Mammary epithelial cell (primary cell): ENCODE results near the gene SNRNP40.
"Not testable (repeated sequence)": the region's sequence is repeated elsewhere in the genome, so short reads cannot be mapped to it uniquely, and the experiment has no call there.

Experiments
- EZH2 ChIP-seq: IDR thresholded peaks from 2 replicates; pipeline ENCODE4 v1.6.1; 2012; ENCODE audit warnings: low read length, inconsistent platforms, borderline replicate concordance
- TF ChIP-seq, protein P1 (sequence below), 2 donors: IDR thresholded peaks in 1 of 2; conservative IDR thresholded peaks in 1 of 2; 2 replicates each; pipeline ENCODE4 v1.5.1; 2011 to 2012; ENCODE audit warnings: inconsistent platforms in 2 of 2, low read length in 2 of 2, mild to moderate bottlenecking in 2 of 2, control low read depth in 1 of 2, low read depth in 1 of 2; ENCODE audit not compliant: insufficient read depth in 1 of 2; ENCODE audit errors: extremely low read depth in 1 of 2

DNA sequence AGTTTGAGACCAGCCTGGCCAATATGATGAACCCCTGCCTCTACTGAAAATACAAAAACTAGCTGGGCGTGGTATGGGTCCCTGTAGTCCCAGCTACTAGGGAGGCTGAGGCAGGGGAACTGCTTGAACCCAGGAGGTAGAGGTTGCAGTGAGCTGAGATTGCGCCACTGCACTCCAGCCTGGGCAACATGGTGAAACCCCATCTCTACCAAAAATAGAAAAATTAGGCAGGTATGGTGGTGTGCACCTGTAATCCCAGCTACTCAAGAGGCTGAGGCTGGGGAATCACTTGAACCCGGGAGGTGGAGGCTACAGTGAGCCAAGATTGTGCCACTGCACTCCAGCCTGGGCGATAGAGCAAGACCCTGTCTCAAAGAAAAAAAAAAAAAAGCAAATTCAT is 8.8 kb downstream of the SNRNP40 start:
- TF ChIP-seq, protein P1, sequence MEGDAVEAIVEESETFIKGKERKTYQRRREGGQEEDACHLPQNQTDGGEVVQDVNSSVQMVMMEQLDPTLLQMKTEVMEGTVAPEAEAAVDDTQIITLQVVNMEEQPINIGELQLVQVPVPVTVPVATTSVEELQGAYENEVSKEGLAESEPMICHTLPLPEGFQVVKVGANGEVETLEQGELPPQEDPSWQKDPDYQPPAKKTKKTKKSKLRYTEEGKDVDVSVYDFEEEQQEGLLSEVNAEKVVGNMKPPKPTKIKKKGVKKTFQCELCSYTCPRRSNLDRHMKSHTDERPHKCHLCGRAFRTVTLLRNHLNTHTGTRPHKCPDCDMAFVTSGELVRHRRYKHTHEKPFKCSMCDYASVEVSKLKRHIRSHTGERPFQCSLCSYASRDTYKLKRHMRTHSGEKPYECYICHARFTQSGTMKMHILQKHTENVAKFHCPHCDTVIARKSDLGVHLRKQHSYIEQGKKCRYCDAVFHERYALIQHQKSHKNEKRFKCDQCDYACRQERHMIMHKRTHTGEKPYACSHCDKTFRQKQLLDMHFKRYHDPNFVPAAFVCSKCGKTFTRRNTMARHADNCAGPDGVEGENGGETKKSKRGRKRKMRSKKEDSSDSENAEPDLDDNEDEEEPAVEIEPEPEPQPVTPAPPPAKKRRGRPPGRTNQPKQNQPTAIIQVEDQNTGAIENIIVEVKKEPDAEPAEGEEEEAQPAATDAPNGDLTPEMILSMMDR (conservative IDR thresholded peaks at IDR 0.05 in 1 of 2, IDR thresholded peaks at IDR 0.05 in 1 of 2; ENCODE audit: extremely low read depth in 1 of 2, insufficient read depth in 1 of 2, low read depth in 1 of 2, low read length in 2 of 2), result not testable (repeated sequence)
- not testable (repeated sequence) for TF ChIP-seq EZH2
